HepG2 (cell line): ENCODE measurements around the gene RTN4RL2. TPM values are rescaled to one million over a fixed set of nuclear protein-coding genes. Genes with fewer than 3 reads are reported as not detected.

ENCODE experiments used
- CSRNP1 ChIP-seq: sonication (generic); formaldehyde crosslinking; IDR thresholded peaks from 2 replicates; pipeline ENCODE4 v1.8.1; 2023; ENCODE audit warnings: mild to moderate bottlenecking, missing genetic modification reagents
- DZIP1 ChIP-seq: sonication (generic); formaldehyde crosslinking; IDR thresholded peaks from 2 replicates; pipeline ENCODE4 v1.5.0; 2020; ENCODE audit warnings: mild to moderate bottlenecking, missing genetic modification reagents
- FOXC1 ChIP-seq: sonication (generic); formaldehyde crosslinking; IDR thresholded peaks from 2 replicates; pipeline ENCODE4 v1.8.0; 2022; ENCODE audit warnings: mild to moderate bottlenecking, missing genetic modification reagents, borderline replicate concordance
- HCFC1 ChIP-seq: fragments of 150-350 bp; IDR thresholded peaks from 2 replicates; pipeline ENCODE4 v1.6.1; 2014; ENCODE audit warnings: low read depth, low read length
- NFIC ChIP-seq: IDR thresholded peaks from 2 replicates; pipeline ENCODE4 v1.6.1; 2012; ENCODE audit warnings: mild to moderate bottlenecking, low read length, inconsistent platforms
- RELA ChIP-seq: sonication (generic); formaldehyde crosslinking; IDR thresholded peaks from 2 replicates; pipeline ENCODE4 v1.4.0; 2020; ENCODE audit warnings: missing genetic modification reagents
- SMYD3 ChIP-seq: sonication (generic); formaldehyde crosslinking; IDR thresholded peaks from 2 replicates; pipeline ENCODE4 v1.8.1; 2023; ENCODE audit warnings: mild to moderate bottlenecking, missing genetic modification reagents
- TCF7L2 ChIP-seq: IDR thresholded peaks from 2 replicates; pipeline ENCODE4 v1.6.1; 2011; ENCODE audit warnings: mild to moderate bottlenecking, low read depth, low read length, moderate library complexity
- XBP1 ChIP-seq: sonication (generic); formaldehyde crosslinking; IDR thresholded peaks from 2 replicates; pipeline ENCODE4 v1.5.0; 2020; ENCODE audit warnings: missing genetic modification reagents
- ZBTB25 ChIP-seq: IDR thresholded peaks from 2 replicates; pipeline ENCODE4 v1.6.1; 2018; ENCODE audit warnings: missing genetic modification reagents
- ZNF253 ChIP-seq: sonication (generic); formaldehyde crosslinking; IDR thresholded peaks from 2 replicates; pipeline ENCODE4 v1.8.0; 2022; ENCODE audit warnings: mild to moderate bottlenecking, missing genetic modification reagents, borderline replicate concordance
- ZNF501 ChIP-seq: sonication (generic); formaldehyde crosslinking; IDR thresholded peaks from 2 replicates; pipeline ENCODE4 v1.5.1; 2020; ENCODE audit warnings: mild to moderate bottlenecking, moderate library complexity, missing genetic modification reagents
- ZNF570 ChIP-seq: sonication (generic); formaldehyde crosslinking; IDR thresholded peaks from 2 replicates; pipeline ENCODE4 v1.4.0; 2020; ENCODE audit warnings: mild to moderate bottlenecking, missing genetic modification reagents, borderline replicate concordance
- ZNF720 ChIP-seq: sonication (generic); formaldehyde crosslinking; IDR thresholded peaks from 2 replicates; pipeline ENCODE4 v1.4.0; 2020; ENCODE audit warnings: missing genetic modification reagents
- ZNF737 ChIP-seq: sonication (generic); formaldehyde crosslinking; IDR thresholded peaks from 2 replicates; pipeline ENCODE4 v1.5.0; 2020; ENCODE audit warnings: missing genetic modification reagents, mild to moderate bottlenecking, borderline replicate concordance
- ZNF75D ChIP-seq: sonication (generic); formaldehyde crosslinking; IDR thresholded peaks from 2 replicates; pipeline ENCODE4 v1.8.1; 2023; ENCODE audit warnings: missing genetic modification reagents, mild to moderate bottlenecking, borderline replicate concordance
- ZNF766 ChIP-seq: sonication (generic); formaldehyde crosslinking; IDR thresholded peaks from 2 replicates; pipeline ENCODE4 v1.5.0; 2020; ENCODE audit warnings: missing genetic modification reagents, borderline replicate concordance
- polyA plus RNA-seq, 8 experiments: library from polyadenylated mRNA; depleted of rRNA in 3 of 8; stranded (reverse) in 7 of 8; unstranded in 1 of 8; fragments of >200 nt; fragmentation: Illumina TruSeq in 4 of 8; extraction: Trizol in 4 of 8; gene quantifications; 2 replicates each; pipeline versions ENCODE4 v1.2.1 to v1.2.3, GENCODE V29; 2011 to 2016; ENCODE audit warnings: low read depth in 4 of 8, missing spikeins in 1 of 8, mixed read lengths in 1 of 8; ENCODE audit not compliant: insufficient read depth in 1 of 8
- total RNA-seq, 5 experiments: library from RNA; depleted of rRNA; stranded (reverse); fragments of >200 nt; fragmentation: Illumina TruSeq; extraction: Trizol; gene quantifications; 2 replicates each; pipeline ENCODE4 v1.2.3, GENCODE V29; 2016; ENCODE audit warnings: low read depth in 1 of 5
- TF ChIP-seq, protein P1 (sequence below): sonication (generic); formaldehyde crosslinking; IDR thresholded peaks from 2 replicates; pipeline ENCODE4 v1.8.1; 2022; ENCODE audit warnings: low read depth, mild to moderate bottlenecking, missing genetic modification reagents
- TF ChIP-seq, protein P2 (sequence below): sonication (generic); formaldehyde crosslinking; IDR thresholded peaks from 2 replicates; pipeline ENCODE4 v1.5.1; 2020; ENCODE audit warnings: missing genetic modification reagents, mild to moderate bottlenecking, borderline replicate concordance

The RTN4RL2 gene
- total and polyA plus RNA-seq, 2 of the 13 experiments (the other 11 are each of a cell fraction or from before 2014, with no cell fraction given), result 1.3 to 4.3 TPM

DNA sequence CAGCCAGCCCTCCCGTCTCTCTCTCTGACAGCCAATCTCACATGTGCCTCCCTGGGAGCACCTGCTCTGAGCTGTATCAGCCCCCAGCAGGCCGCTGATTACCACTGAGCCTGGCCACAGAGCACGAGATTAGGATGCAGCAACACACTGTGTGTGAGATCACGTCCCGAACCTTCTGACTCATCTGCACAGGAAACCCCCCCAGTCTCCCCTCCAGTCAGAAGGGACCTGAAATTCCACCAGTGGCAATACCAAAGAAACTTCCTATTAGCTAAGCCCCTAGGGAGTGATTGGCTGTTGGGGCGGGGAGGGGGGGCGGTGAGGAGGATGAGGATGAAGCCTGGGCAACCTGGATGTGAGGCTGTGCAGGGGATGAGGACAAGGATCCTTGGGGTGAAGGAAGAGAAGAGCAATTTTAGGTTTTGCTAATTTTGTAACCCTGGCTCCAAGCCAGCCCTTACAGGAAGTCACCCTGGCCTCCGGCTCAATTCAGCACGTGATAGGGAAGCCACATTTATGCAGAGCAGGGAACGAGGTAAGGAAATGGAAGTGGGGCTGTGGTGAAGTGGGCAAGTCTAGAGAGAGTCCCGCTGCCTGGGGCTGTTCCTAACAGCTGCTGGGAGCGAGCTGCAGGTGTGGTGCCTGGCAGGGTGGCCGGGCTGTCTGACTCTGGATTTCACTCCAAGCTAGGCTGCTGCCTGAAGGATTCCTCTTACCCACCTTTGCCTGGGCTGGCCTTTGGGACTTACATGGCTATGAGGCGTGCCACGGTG is 35.4 kb upstream of the RTN4RL2 start (continued):
- TF ChIP-seq, protein P1, sequence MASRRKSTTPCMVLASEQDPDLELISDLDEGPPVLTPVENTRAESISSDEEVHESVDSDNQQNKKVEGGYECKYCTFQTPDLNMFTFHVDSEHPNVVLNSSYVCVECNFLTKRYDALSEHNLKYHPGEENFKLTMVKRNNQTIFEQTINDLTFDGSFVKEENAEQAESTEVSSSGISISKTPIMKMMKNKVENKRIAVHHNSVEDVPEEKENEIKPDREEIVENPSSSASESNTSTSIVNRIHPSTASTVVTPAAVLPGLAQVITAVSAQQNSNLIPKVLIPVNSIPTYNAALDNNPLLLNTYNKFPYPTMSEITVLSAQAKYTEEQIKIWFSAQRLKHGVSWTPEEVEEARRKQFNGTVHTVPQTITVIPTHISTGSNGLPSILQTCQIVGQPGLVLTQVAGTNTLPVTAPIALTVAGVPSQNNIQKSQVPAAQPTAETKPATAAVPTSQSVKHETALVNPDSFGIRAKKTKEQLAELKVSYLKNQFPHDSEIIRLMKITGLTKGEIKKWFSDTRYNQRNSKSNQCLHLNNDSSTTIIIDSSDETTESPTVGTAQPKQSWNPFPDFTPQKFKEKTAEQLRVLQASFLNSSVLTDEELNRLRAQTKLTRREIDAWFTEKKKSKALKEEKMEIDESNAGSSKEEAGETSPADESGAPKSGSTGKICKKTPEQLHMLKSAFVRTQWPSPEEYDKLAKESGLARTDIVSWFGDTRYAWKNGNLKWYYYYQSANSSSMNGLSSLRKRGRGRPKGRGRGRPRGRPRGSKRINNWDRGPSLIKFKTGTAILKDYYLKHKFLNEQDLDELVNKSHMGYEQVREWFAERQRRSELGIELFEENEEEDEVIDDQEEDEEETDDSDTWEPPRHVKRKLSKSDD, result no peak
- TF ChIP-seq, protein P2, sequence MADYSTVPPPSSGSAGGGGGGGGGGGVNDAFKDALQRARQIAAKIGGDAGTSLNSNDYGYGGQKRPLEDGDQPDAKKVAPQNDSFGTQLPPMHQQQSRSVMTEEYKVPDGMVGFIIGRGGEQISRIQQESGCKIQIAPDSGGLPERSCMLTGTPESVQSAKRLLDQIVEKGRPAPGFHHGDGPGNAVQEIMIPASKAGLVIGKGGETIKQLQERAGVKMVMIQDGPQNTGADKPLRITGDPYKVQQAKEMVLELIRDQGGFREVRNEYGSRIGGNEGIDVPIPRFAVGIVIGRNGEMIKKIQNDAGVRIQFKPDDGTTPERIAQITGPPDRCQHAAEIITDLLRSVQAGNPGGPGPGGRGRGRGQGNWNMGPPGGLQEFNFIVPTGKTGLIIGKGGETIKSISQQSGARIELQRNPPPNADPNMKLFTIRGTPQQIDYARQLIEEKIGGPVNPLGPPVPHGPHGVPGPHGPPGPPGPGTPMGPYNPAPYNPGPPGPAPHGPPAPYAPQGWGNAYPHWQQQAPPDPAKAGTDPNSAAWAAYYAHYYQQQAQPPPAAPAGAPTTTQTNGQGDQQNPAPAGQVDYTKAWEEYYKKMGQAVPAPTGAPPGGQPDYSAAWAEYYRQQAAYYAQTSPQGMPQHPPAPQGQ, result no peak
- TF ChIP-seq ZNF75D (CRISPR knock-in tag) (no peak), XBP1 (CRISPR knock-in tag) (no peak), ZBTB25 (CRISPR knock-in tag) (no peak), TCF7L2 (no peak), DZIP1 (CRISPR knock-in tag) (no peak), NFIC (no peak), ZNF501 (CRISPR knock-in tag) (no peak; the same call in 1 of the 2 replicates), CSRNP1 (CRISPR knock-in tag) (no peak), RELA (CRISPR knock-in tag) (no peak), SMYD3 (CRISPR knock-in tag) (no peak), ZNF766 (CRISPR knock-in tag) (no peak), ZNF570 (CRISPR knock-in tag) (no peak), ZNF737 (CRISPR knock-in tag) (no peak), ZNF720 (CRISPR knock-in tag) (no peak), ZNF253 (CRISPR knock-in tag) (no peak), FOXC1 (CRISPR knock-in tag) (no peak), HCFC1 (no peak)
